ENCODE data around the gene GPX4.

GRCh38 chr19:1093330-1093729, 10.5 kb upstream of the GPX4 start:
- TF ChIP-seq POLR2A (IDR thresholded peaks at IDR 0.05) (no peak), CTCF (IDR thresholded peaks at IDR 0.05) (no peak)

Measured in testis (tissue), 2 donors.